Ovary (tissue), 3 donors: ENCODE results near the gene SOSTDC1.

Experiments
- CTCF ChIP-seq, 3 donors: fragments of 450-650 bp in 2 of 3; fragments of 200-600 bp in 1 of 3; IDR thresholded peaks; one replicate each; pipeline versions ENCODE4 v1.5.1 to v1.8.0; 2016 to 2022; ENCODE audit warnings: antibody characterized with exemption in 3 of 3, mild to moderate bottlenecking in 1 of 3
- POLR2A ChIP-seq: fragments of 450-650 bp; IDR thresholded peaks from one replicate; pipeline ENCODE4 v1.6.1; 2017; ENCODE audit warnings: antibody characterized with exemption, mild to moderate bottlenecking, moderate library complexity
- donor health status: DM: no; HTN: no; CAD: no.

GRCh38 chr7:16436306-16436705, 29.2 kb downstream of the SOSTDC1 start:
- TF ChIP-seq CTCF (IDR thresholded peaks at IDR 0.05) = no peak
- no peak for TF ChIP-seq POLR2A
